Cardiac muscle cell (in vitro differentiated cells and primary cell): Measurements from ENCODE around the gene NHLRC2. TPM values are rescaled to one million over a fixed set of nuclear protein-coding genes. Genes with fewer than 3 reads are reported as not detected.
A peak's percentile ranks its signal among the peaks of the same experiment; 100 is the strongest.

Experiments
- DNase-seq, 2 donors: peaks; one replicate each; pipeline versions ENCODE4 v3.0.0 to v3.0.0-alpha.2; 2010 to 2017; ENCODE audit warnings: low read depth in 1 of 2, low spot score in 1 of 2
- H3K27ac ChIP-seq: fragments of 200-600 bp; sonication (generic); 2 replicates; pipeline ENCODE4 v1.5.1; 2016
- H3K27me3 ChIP-seq: fragments of 200-600 bp; sonication (generic); 2 replicates; pipeline ENCODE4 v1.6.0; 2016; ENCODE audit warnings: control low read depth
- H3K36me3 ChIP-seq: fragments of 200-600 bp; sonication (generic); 2 replicates; pipeline ENCODE4 v1.5.1; 2016; ENCODE audit warnings: control low read depth
- H3K4me1 ChIP-seq: fragments of 200-600 bp; sonication (generic); 2 replicates; pipeline ENCODE4 v1.8.1; 2017; ENCODE audit warnings: low read depth, mild to moderate bottlenecking, mixed run types
- H3K4me3 ChIP-seq: fragments of 200-600 bp; sonication (generic); 2 replicates; pipeline ENCODE4 v1.5.1; 2016; ENCODE audit warnings: mild to moderate bottlenecking
- H3K9me3 ChIP-seq: fragments of 200-600 bp; sonication (generic); 2 replicates; pipeline ENCODE4 v1.5.1; 2017; ENCODE audit warnings: low read depth, mild to moderate bottlenecking, control low read depth
- CTCF ChIP-seq: IDR thresholded peaks from 2 replicates; pipeline ENCODE4 v1.5.1; 2012; ENCODE audit warnings: low read depth, mild to moderate bottlenecking, low read length
- polyA plus RNA-seq: library from polyadenylated mRNA; unstranded; fragments of >200 nt; fragmentation: Nextera tagmentation; extraction: Ambion mirVana; gene quantifications from 2 replicates; pipeline ENCODE4 v1.2.1, GENCODE V29; 2016
- total RNA-seq: library from RNA; depleted of rRNA; stranded (reverse); fragments of >200 nt; gene quantifications from 2 replicates; pipeline ENCODE4 v1.2.3, GENCODE V29; 2016

NHLRC2 gene
- total and polyA plus RNA-seq, 2 experiments from 2014 or later: 14.0 to 99.6 TPM

GRCh38 chr10:113843972-113844485 is 10.4 kb upstream of the NHLRC2 start:
- Histone ChIP-seq H3K4me3 (no peak overlapping the region), H3K27me3 (no peaks in the 10 kb centered on the region), H3K9me3 (no peaks in the 10 kb centered on the region), H3K4me1 (no peaks in the 10 kb centered on the region), H3K36me3 (peaks cover 28% of the 10 kb centered on the region), H3K27ac (no peak overlapping the region)
- TF ChIP-seq CTCF: no peak
- no peak for DNase-seq

GRCh38 chr10:113846036-113846435 is 8.4 kb upstream of the NHLRC2 start:
- no peak overlapping the region for H3K27ac ChIP-seq

GRCh38 chr10:113849140-113849803 is 5.2 kb upstream of the NHLRC2 start:
- no peak for DNase-seq
- Histone ChIP-seq H3K27me3 (no peaks in the 10 kb centered on the region), H3K4me3 (no peak overlapping the region), H3K36me3 (peaks cover 11% of the 10 kb centered on the region), H3K4me1 (peaks cover 10% of the 10 kb centered on the region), H3K27ac (no peak overlapping the region), H3K9me3 (no peaks in the 10 kb centered on the region)
- no peak for TF ChIP-seq CTCF

More at GRCh38 chr10:113846036-113846435, 8.4 kb upstream of the NHLRC2 start:
- Histone ChIP-seq H3K9me3 (no peaks in the 10 kb centered on the region), H3K4me3 (no peak overlapping the region), H3K4me1 (peaks cover under 1% of the 10 kb centered on the region), H3K36me3 (peaks cover 24% of the 10 kb centered on the region), H3K27me3 (no peaks in the 10 kb centered on the region)
- no peak for TF ChIP-seq CTCF
- DNase-seq: no peak

- Histone ChIP-seq H3K4me3 (no peak overlapping the region), H3K27me3 (no peaks in the 10 kb centered on the region), H3K9me3 (no peaks in the 10 kb centered on the region), H3K36me3 (peaks cover 11% of the 10 kb centered on the region), H3K27ac (no peak overlapping the region), H3K4me1 (peaks cover 10% of the 10 kb centered on the region)
- DNase-seq: no peak
- no peak for TF ChIP-seq CTCF
These were observed 4.5 kb upstream of the NHLRC2 start for GRCh38 chr10:113849946-113850345.

GRCh38 chr10:113853578-113854012 is 866 bp upstream of the NHLRC2 start:
- no peaks in the 10 kb centered on the region for H3K9me3 ChIP-seq
- H3K27ac ChIP-seq: peak overlapping the region; percentile 96
- no peak for DNase-seq
- H3K4me3 ChIP-seq: peak overlapping the region; percentile 77
- no peak for TF ChIP-seq CTCF
- peaks cover 27% of the 10 kb centered on the region for H3K4me1 ChIP-seq
- no peaks in the 10 kb centered on the region for H3K27me3 ChIP-seq
- H3K36me3 ChIP-seq: peaks cover 1% of the 10 kb centered on the region
